HepG2 (cell line): ENCODE measurements around the gene CELSR3. TPM values are rescaled to one million over a fixed set of nuclear protein-coding genes. Genes with fewer than 3 reads are reported as not detected.

Experiments used
- ADNP ChIP-seq: sonication (generic); formaldehyde crosslinking; IDR thresholded peaks from 2 replicates; pipeline ENCODE4 v1.4.0; 2020; ENCODE audit warnings: missing genetic modification reagents
- AFF4 ChIP-seq: sonication (generic); formaldehyde crosslinking; IDR thresholded peaks from 2 replicates; pipeline ENCODE4 v1.4.0; 2020; ENCODE audit warnings: missing genetic modification reagents
- CBX5 ChIP-seq: sonication (generic); formaldehyde crosslinking; IDR thresholded peaks from 2 replicates; pipeline ENCODE4 v1.4.0; 2020; ENCODE audit warnings: missing genetic modification reagents, borderline replicate concordance
- CHD2 ChIP-seq: IDR thresholded peaks from 2 replicates; pipeline ENCODE4 v1.6.1; 2011; ENCODE audit warnings: low read depth, low read length, improper control_type of control experiment
- DR1 ChIP-seq: sonication (generic); formaldehyde crosslinking; IDR thresholded peaks from 2 replicates; pipeline ENCODE4 v1.8.0; 2021; ENCODE audit warnings: mild to moderate bottlenecking, missing genetic modification reagents, inconsistent platforms
- ELF1 ChIP-seq: sonication (generic); formaldehyde crosslinking; IDR thresholded peaks from 2 replicates; pipeline ENCODE4 v1.4.0; 2020; ENCODE audit warnings: missing genetic modification reagents
- EZH2 ChIP-seq: conservative IDR thresholded peaks from 2 replicates; pipeline ENCODE4 v1.6.1; 2012; ENCODE audit warnings: mild to moderate bottlenecking, low read depth, low read length, moderate library complexity
- GABPB1 ChIP-seq: IDR thresholded peaks from 2 replicates; pipeline ENCODE4 v1.6.1; 2016; ENCODE audit warnings: mild to moderate bottlenecking, missing genetic modification reagents, moderate library complexity, missing compliant biosample characterization
- GFI1 ChIP-seq: sonication (generic); formaldehyde crosslinking; IDR thresholded peaks from 2 replicates; pipeline ENCODE4 v1.5.0; 2020; ENCODE audit warnings: missing genetic modification reagents, mild to moderate bottlenecking, borderline replicate concordance
- IKZF4 ChIP-seq: sonication (generic); formaldehyde crosslinking; IDR thresholded peaks from 2 replicates; pipeline ENCODE4 v1.5.1; 2020; ENCODE audit warnings: borderline replicate concordance, mild to moderate bottlenecking, low read depth, missing genetic modification reagents; ENCODE audit errors: not compliant biosample characterization
- IKZF5 ChIP-seq: IDR thresholded peaks from 2 replicates; pipeline ENCODE4 v1.6.1; 2018; ENCODE audit warnings: missing genetic modification reagents, mild to moderate bottlenecking, missing compliant biosample characterization
- MED8 ChIP-seq: sonication (generic); formaldehyde crosslinking; IDR thresholded peaks from 2 replicates; pipeline ENCODE4 v1.8.1; 2023; ENCODE audit warnings: mild to moderate bottlenecking, missing genetic modification reagents; ENCODE audit not compliant: insufficient replicate concordance
- MYPOP ChIP-seq: sonication (generic); formaldehyde crosslinking; IDR thresholded peaks from 2 replicates; pipeline ENCODE4 v1.8.1; 2023; ENCODE audit warnings: mild to moderate bottlenecking, moderate library complexity, missing genetic modification reagents
- TBP ChIP-seq: sonication (generic); formaldehyde crosslinking; IDR thresholded peaks from 2 replicates; pipeline ENCODE4 v1.5.0; 2020; ENCODE audit warnings: missing genetic modification reagents
- TBX2 ChIP-seq: sonication (generic); formaldehyde crosslinking; IDR thresholded peaks from 2 replicates; pipeline ENCODE4 v1.5.0; 2020; ENCODE audit warnings: missing genetic modification reagents, mild to moderate bottlenecking, borderline replicate concordance
- ZMAT3 ChIP-seq: sonication (generic); formaldehyde crosslinking; conservative IDR thresholded peaks from 2 replicates; pipeline ENCODE4 v1.7.0; 2021; ENCODE audit warnings: missing genetic modification reagents
- ZNF282 ChIP-seq: fragments of 450-650 bp; IDR thresholded peaks from 2 replicates; pipeline ENCODE4 v1.6.1; 2018; ENCODE audit not compliant: partially characterized antibody
- ZNF326 ChIP-seq: sonication (generic); formaldehyde crosslinking; IDR thresholded peaks from 2 replicates; pipeline ENCODE4 v1.4.0; 2020; ENCODE audit warnings: missing genetic modification reagents, borderline replicate concordance
- ZNF350 ChIP-seq: sonication (generic); formaldehyde crosslinking; IDR thresholded peaks from 2 replicates; pipeline ENCODE4 v1.4.0; 2020; ENCODE audit warnings: mild to moderate bottlenecking, low read depth, missing genetic modification reagents, borderline replicate concordance
- ZNF432 ChIP-seq: sonication (generic); formaldehyde crosslinking; IDR thresholded peaks from 2 replicates; pipeline ENCODE4 v1.5.0; 2020; ENCODE audit warnings: missing genetic modification reagents, mild to moderate bottlenecking, borderline replicate concordance
- ZNF446 ChIP-seq: sonication (generic); formaldehyde crosslinking; IDR thresholded peaks from 2 replicates; pipeline ENCODE4 v1.5.0; 2020; ENCODE audit warnings: mild to moderate bottlenecking, missing genetic modification reagents
- ZNF841 ChIP-seq: sonication (generic); formaldehyde crosslinking; IDR thresholded peaks from 2 replicates; pipeline ENCODE4 v1.8.1; 2023; ENCODE audit warnings: missing genetic modification reagents, borderline replicate concordance
- ZSCAN5A ChIP-seq: sonication (generic); formaldehyde crosslinking; IDR thresholded peaks from 2 replicates; pipeline ENCODE4 v1.8.0; 2022; ENCODE audit warnings: mild to moderate bottlenecking, missing genetic modification reagents, borderline replicate concordance
- polyA plus RNA-seq, 8 experiments: library from polyadenylated mRNA; depleted of rRNA in 3 of 8; stranded (reverse) in 7 of 8; unstranded in 1 of 8; fragments of >200 nt; fragmentation: Illumina TruSeq in 4 of 8; extraction: Trizol in 4 of 8; gene quantifications; 2 replicates each; pipeline versions ENCODE4 v1.2.1 to v1.2.3, GENCODE V29; 2011 to 2016; ENCODE audit warnings: low read depth in 4 of 8, missing spikeins in 1 of 8, mixed read lengths in 1 of 8; ENCODE audit not compliant: insufficient read depth in 1 of 8
- total RNA-seq, 5 experiments: library from RNA; depleted of rRNA; stranded (reverse); fragments of >200 nt; fragmentation: Illumina TruSeq; extraction: Trizol; gene quantifications; 2 replicates each; pipeline ENCODE4 v1.2.3, GENCODE V29; 2016; ENCODE audit warnings: low read depth in 1 of 5

The CELSR3 gene
- total and polyA plus RNA-seq, 2 of the 13 experiments (the other 11 are each of a cell fraction or from before 2014, with no cell fraction given) = 5.4 to 6.7 TPM

- TF ChIP-seq MYPOP (CRISPR knock-in tag) = peak; percentile 49; the same call in 1 of the 2 replicates
- no peak for TF ChIP-seq DR1 (CRISPR knock-in tag)
- no peak for TF ChIP-seq ZNF432
- no peak for TF ChIP-seq AFF4 (CRISPR knock-in tag)
- no peak for TF ChIP-seq IKZF4
- no peak for TF ChIP-seq ZSCAN5A (CRISPR knock-in tag)
- TF ChIP-seq TBX2 = 0 out of 2 replicates have a peak, but pooled peaks have one; percentile 49
- no peak for TF ChIP-seq ZNF350 (CRISPR knock-in tag)
- peak; percentile 79 for TF ChIP-seq GABPB1 (CRISPR knock-in tag)
- no peak for TF ChIP-seq TBP (CRISPR knock-in tag)
- no peak for TF ChIP-seq GFI1 (CRISPR knock-in tag)
- no peak for TF ChIP-seq IKZF5
- no peak for TF ChIP-seq CHD2
- 0 out of 2 replicates have a peak, but pooled peaks have one; percentile 36 for TF ChIP-seq ELF1 (CRISPR knock-in tag)
- TF ChIP-seq MED8 (CRISPR knock-in tag) = no peak
- TF ChIP-seq ADNP (CRISPR knock-in tag) = no peak
- TF ChIP-seq ZNF841 (CRISPR knock-in tag) = no peak
- no peak for TF ChIP-seq ZNF282
- TF ChIP-seq ZNF326 (CRISPR knock-in tag) = no peak
- no peak for TF ChIP-seq ZMAT3 (CRISPR knock-in tag)
- TF ChIP-seq ZNF446 (CRISPR knock-in tag) = no peak
- no peak for TF ChIP-seq EZH2
- TF ChIP-seq CBX5 = no peak
These were observed 6.4 kb downstream of the CELSR3 start (continued) for GRCh38 chr3:48656061-48656840.
